ENCODE data around the gene TRPM6. TPM values are rescaled to one million over a fixed set of nuclear protein-coding genes. Genes with fewer than 3 reads are reported as not detected.

TRPM6 gene
- total RNA-seq, 3 donors from 2014 or later, result 39.3 to 125 (median 45.9) TPM

GRCh38 chr9:74771262-74771585, 116.5 kb downstream of the TRPM6 start:
- H3K9me3 ChIP-seq, result no peaks in the 10 kb centered on the region
- no peak for TF ChIP-seq CTCF (IDR thresholded peaks at IDR 0.05)
- DNase-seq (no peak), ATAC-seq (no peak)
- H3K4me1 ChIP-seq (ENCODE audit: low read depth), result no peaks in the 10 kb centered on the region
- no peak overlapping the region for H3K4me3 ChIP-seq
- H3K36me3 ChIP-seq (ENCODE audit: low read depth), result no peaks in the 10 kb centered on the region
- intact Hi-C loops (cut with DNase I, micrococcal nuclease), result loop anchor here (5.0 kb wide), 2 partner anchors 231 to 306 kb away; no protein-coding TSS in a partner anchor

GRCh38 chr9:74770508-74771261, 117.0 kb downstream of the TRPM6 start:
- intact Hi-C loops (cut with DNase I, micrococcal nuclease), result loop anchor here (5.0 kb wide), 2 partner anchors 232 to 307 kb away; no protein-coding TSS in a partner anchor
- peak; percentile 31 for ATAC-seq
- no peak for TF ChIP-seq CTCF (IDR thresholded peaks at IDR 0.05)
- peak in 2 of 3 donors; percentile 24 to 30 for DNase-seq
- Histone ChIP-seq H3K4me3 (no peak overlapping the region), H3K36me3 (ENCODE audit: low read depth) (no peaks in the 10 kb centered on the region), H3K4me1 (ENCODE audit: low read depth) (no peaks in the 10 kb centered on the region), H3K9me3 (no peaks in the 10 kb centered on the region)

- DNase-seq (no peak), ATAC-seq (no peak)
- no peak for TF ChIP-seq CTCF (IDR thresholded peaks at IDR 0.05)
- no peaks in the 10 kb centered on the region for H3K4me1 ChIP-seq (ENCODE audit: low read depth)
- H3K9me3 ChIP-seq, result no peaks in the 10 kb centered on the region
- no peaks in the 10 kb centered on the region for H3K36me3 ChIP-seq (ENCODE audit: low read depth)
- H3K4me3 ChIP-seq, result no peak overlapping the region
- intact Hi-C loops (cut with DNase I, micrococcal nuclease), result no loop called here
Observed at GRCh38 chr9:74765481-74765971, 122.2 kb downstream of the TRPM6 start.

GRCh38 chr9:74762950-74763349, 124.8 kb downstream of the TRPM6 start:
- no peak for ATAC-seq
- no peak for DNase-seq
- intact Hi-C loops (cut with DNase I, micrococcal nuclease), result no loop called here
- H3K4me3 ChIP-seq, result no peak overlapping the region
- no peaks in the 10 kb centered on the region for H3K4me1 ChIP-seq (ENCODE audit: low read depth)
- TF ChIP-seq CTCF (IDR thresholded peaks at IDR 0.05), result no peak
- no peaks in the 10 kb centered on the region for H3K9me3 ChIP-seq
- H3K36me3 ChIP-seq (ENCODE audit: low read depth), result no peaks in the 10 kb centered on the region

- no peak for TF ChIP-seq CTCF (IDR thresholded peaks at IDR 0.05)
- intact Hi-C loops (cut with DNase I, micrococcal nuclease), result no loop called here
- ATAC-seq, result peak; percentile 39
- DNase-seq, result no peak
- Histone ChIP-seq H3K4me1 (ENCODE audit: low read depth) (no peaks in the 10 kb centered on the region), H3K36me3 (ENCODE audit: low read depth) (no peaks in the 10 kb centered on the region), H3K4me3 (no peak overlapping the region), H3K9me3 (no peaks in the 10 kb centered on the region)
Observed at GRCh38 chr9:74760031-74760700, 127.6 kb downstream of the TRPM6 start.

Measured in mucosa of descending colon (tissue), 3 donors.